ENCODE results near the gene HDAC9. TPM values are rescaled to one million over a fixed set of nuclear protein-coding genes. Genes with fewer than 3 reads are reported as not detected.

The HDAC9 gene
- total RNA-seq, 2 donors from 2014 or later = 1.5 to 4.0 TPM

- Mint-ChIP-seq H3K36me3 (ENCODE audit: low read depth) (no peaks in the 10 kb centered on the region), H3K4me3 (no peak overlapping the region), H3K9me3 (peaks cover 18% of the 10 kb centered on the region), H3K4me1 (no peaks in the 10 kb centered on the region), H3K27ac (no peak overlapping the region), H3K27me3 (ENCODE audit: insufficient read depth) (no peaks in the 10 kb centered on the region)
- H3K9me3 ChIP-seq (ENCODE audit: control insufficient read depth, low read length) = peaks cover 8% of the 10 kb centered on the region
- H3K9ac ChIP-seq (ENCODE audit: extremely low read depth, low read length, poor library complexity, severe bottlenecking) = no peak overlapping the region
- no peak overlapping the region for H3K4me3 ChIP-seq (ENCODE audit: low read length)
- H3K4me1 ChIP-seq (ENCODE audit: control insufficient read depth, insufficient read depth, low read length) = no peaks in the 10 kb centered on the region
- no peaks in the 10 kb centered on the region for H3K27me3 ChIP-seq (ENCODE audit: control insufficient read depth, insufficient read depth, low read length, poor library complexity, severe bottlenecking)
- no peak overlapping the region for H3K27ac ChIP-seq (ENCODE audit: low read depth, low read length)
- DNase-seq = peak; percentile 80
- TF ChIP-seq, protein P1, sequence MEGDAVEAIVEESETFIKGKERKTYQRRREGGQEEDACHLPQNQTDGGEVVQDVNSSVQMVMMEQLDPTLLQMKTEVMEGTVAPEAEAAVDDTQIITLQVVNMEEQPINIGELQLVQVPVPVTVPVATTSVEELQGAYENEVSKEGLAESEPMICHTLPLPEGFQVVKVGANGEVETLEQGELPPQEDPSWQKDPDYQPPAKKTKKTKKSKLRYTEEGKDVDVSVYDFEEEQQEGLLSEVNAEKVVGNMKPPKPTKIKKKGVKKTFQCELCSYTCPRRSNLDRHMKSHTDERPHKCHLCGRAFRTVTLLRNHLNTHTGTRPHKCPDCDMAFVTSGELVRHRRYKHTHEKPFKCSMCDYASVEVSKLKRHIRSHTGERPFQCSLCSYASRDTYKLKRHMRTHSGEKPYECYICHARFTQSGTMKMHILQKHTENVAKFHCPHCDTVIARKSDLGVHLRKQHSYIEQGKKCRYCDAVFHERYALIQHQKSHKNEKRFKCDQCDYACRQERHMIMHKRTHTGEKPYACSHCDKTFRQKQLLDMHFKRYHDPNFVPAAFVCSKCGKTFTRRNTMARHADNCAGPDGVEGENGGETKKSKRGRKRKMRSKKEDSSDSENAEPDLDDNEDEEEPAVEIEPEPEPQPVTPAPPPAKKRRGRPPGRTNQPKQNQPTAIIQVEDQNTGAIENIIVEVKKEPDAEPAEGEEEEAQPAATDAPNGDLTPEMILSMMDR (conservative IDR thresholded peaks at IDR 0.05) = peak; percentile 87
- WGBS, 2 experiments (ENCODE audit: insufficient coverage in 1 of 2, insufficient read length in 1 of 2) = 60 to 92% methylated on average over 2 to 4 of the region's 7 CpGs
- no peaks in the 10 kb centered on the region for H3K36me3 ChIP-seq (ENCODE audit: control insufficient read depth, insufficient read depth, low read length)
Measured at GRCh38 chr7:19051767-19052375, 556.3 kb downstream of the HDAC9 start.
